Naive thymus-derived CD8-positive, alpha-beta T cell (primary cell): ENCODE measurements around the gene GTPBP8. TPM values are rescaled to one million over a fixed set of nuclear protein-coding genes. Genes with fewer than 3 reads are reported as not detected.

Experiments
- ATAC-seq, 2 donors: fragments of 150-1000 bp; cut with Tn5 transposase in 1 of 2; sonication (Bioruptor Pico), chemical (Tn5 transposase) in 1 of 2; 1 replicate in 1 of 2; 2 replicates in 1 of 2; pipeline ENCODE4 v1.10.0; 2021; ENCODE audit warnings: mild to moderate bottlenecking in 2 of 2, moderate library complexity in 2 of 2
- POLR2A ChIA-PET: fragments of 350-600 bp; sonication (Branson Sonifier 250); formaldehyde crosslinking; loops from one replicate; lab custom pipeline; 2021; ENCODE audit warnings: antibody characterized with exemption; lab: Charles Lee
- DNase-seq, 10 donors: peaks; one replicate each; pipeline versions ENCODE4 v3.0.0 to v3.0.0-alpha.2; 2020 to 2022
- H3K27ac Mint-ChIP-seq, 10 donors: one replicate each; pipeline ENCODE4 v1.8.0; 2020 to 2022; ENCODE audit warnings: mild to moderate bottlenecking in 10 of 10, mixed read lengths in 10 of 10, moderate library complexity in 4 of 10, inconsistent platforms in 1 of 10
- H3K27me3 Mint-ChIP-seq, 5 donors: one replicate each; pipeline ENCODE4 v1.8.0; 2021 to 2022; ENCODE audit warnings: mixed read lengths in 5 of 5
- H3K36me3 Mint-ChIP-seq, 3 donors: one replicate each; pipeline ENCODE4 v1.8.0; 2020 to 2022; ENCODE audit warnings: mixed read lengths in 3 of 3, mild to moderate bottlenecking in 2 of 3, inconsistent platforms in 1 of 3
- H3K4me1 Mint-ChIP-seq, 4 donors: one replicate each; pipeline ENCODE4 v1.8.0; 2021 to 2022; ENCODE audit warnings: mixed read lengths in 4 of 4
- H3K4me3 Mint-ChIP-seq, 10 donors: one replicate each; pipeline ENCODE4 v1.8.0; 2020 to 2022; ENCODE audit warnings: mild to moderate bottlenecking in 10 of 10, mixed read lengths in 10 of 10, moderate library complexity in 6 of 10, inconsistent platforms in 1 of 10
- H3K9me3 Mint-ChIP-seq, 9 donors: one replicate each; pipeline ENCODE4 v1.8.0; 2020 to 2022; ENCODE audit warnings: mixed read lengths in 9 of 9, mild to moderate bottlenecking in 3 of 9, inconsistent platforms in 1 of 9, moderate library complexity in 1 of 9
- polyA plus RNA-seq, 3 donors: library from polyadenylated mRNA; unstranded; fragments of 300-500 nt; fragmentation: Illumina TruSeq; gene quantifications; one replicate each; pipeline ENCODE4 v1.2.3, GENCODE V29; 2021
- total RNA-seq, 8 experiments: library from RNA in 2 of 8; stranded (reverse) in 2 of 8; gene quantifications; one replicate each; pipeline ENCODE4 v1.2.3 and lab custom pipeline; 2021 to 2026

The GTPBP8 gene
- total and polyA plus RNA-seq, 5 experiments from 2014 or later = 22.8 to 36.9 (median 26.4) TPM

GRCh38 chr3:112973325-112974177 lies 17.2 kb upstream of the GTPBP8 start:
- POLR2A ChIA-PET = no interaction called here
- H3K27ac Mint-ChIP-seq = peak overlapping the region; percentile 92 to 100 (median 96)
- peaks cover 42 to 94% (median 83%) of the 10 kb centered on the region in 4 donors for H3K4me1 Mint-ChIP-seq
- peak; percentile 86 for ATAC-seq
- no peaks in the 10 kb centered on the region for H3K27me3 Mint-ChIP-seq
- H3K36me3 Mint-ChIP-seq = no peaks in the 10 kb centered on the region
- peak in 4 of 10 donors; percentile 37 to 58 (median 46) for DNase-seq
- H3K4me3 Mint-ChIP-seq = peak overlapping the region; percentile 85 to 98 (median 94)
- no peaks in the 10 kb centered on the region for H3K9me3 Mint-ChIP-seq

GRCh38 chr3:112974178-112974517 lies 16.6 kb upstream of the GTPBP8 start:
- no peak for DNase-seq
- peak overlapping the region; percentile 85 to 98 (median 94) for H3K4me3 Mint-ChIP-seq
- ATAC-seq = peak; percentile 22 to 31
- H3K9me3 Mint-ChIP-seq = no peaks in the 10 kb centered on the region
- no peaks in the 10 kb centered on the region for H3K36me3 Mint-ChIP-seq
- H3K27me3 Mint-ChIP-seq = no peaks in the 10 kb centered on the region
- POLR2A ChIA-PET = no interaction called here
- peaks cover 41 to 91% (median 80%) of the 10 kb centered on the region in 4 donors for H3K4me1 Mint-ChIP-seq
- peak overlapping the region; percentile 92 to 100 (median 96) for H3K27ac Mint-ChIP-seq

DNA sequence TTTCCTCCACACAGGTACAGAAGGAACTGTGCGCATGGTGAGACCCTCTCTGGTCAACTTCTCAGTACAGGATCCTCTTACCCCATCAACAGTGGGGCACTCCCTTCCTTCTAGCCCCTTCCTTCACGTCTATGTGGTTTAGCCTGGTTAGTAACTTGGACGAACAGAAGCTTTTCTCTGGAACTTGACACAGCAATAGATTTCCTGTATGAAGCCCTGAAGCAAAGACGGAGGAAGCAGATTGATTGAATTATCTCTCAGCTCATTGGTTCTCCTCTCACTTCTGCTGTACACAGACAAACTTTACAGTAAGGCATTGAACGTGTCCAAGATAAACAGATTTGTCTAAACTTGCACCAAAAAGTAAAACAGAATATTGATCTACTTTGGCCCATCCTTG lies 15.9 kb upstream of the GTPBP8 start, which contains the start of gene CD200R1:
TSS of gene CD200R1 (minus strand) at position 210 of the 400 bp plus-strand sequence. CDS start 246 bp downstream, outside the sequence.
- POLR2A ChIA-PET = interaction anchor here (0.6 to 1.2 kb wide), 5 partner anchors 9 to 647 kb away, joined by 3 to 10 read pairs (median 4); partner anchors contain the start of gene GTPBP8
- H3K4me1 Mint-ChIP-seq = peaks cover 42 to 87% (median 77%) of the 10 kb centered on the region in 4 donors
- peak in 3 of 10 donors; percentile 36 to 40 (median 38) for DNase-seq
- no peaks in the 10 kb centered on the region for H3K9me3 Mint-ChIP-seq
- H3K27ac Mint-ChIP-seq = peak within 1 kb of the TSS; percentile 92 to 100 (median 96)
- no peaks in the 10 kb centered on the region for H3K27me3 Mint-ChIP-seq
- no peaks in the 10 kb centered on the region for H3K36me3 Mint-ChIP-seq
- ATAC-seq = peak; percentile 42 to 54
- H3K4me3 Mint-ChIP-seq = peak within 1 kb of the TSS; percentile 85 to 98 (median 94)

DNA sequence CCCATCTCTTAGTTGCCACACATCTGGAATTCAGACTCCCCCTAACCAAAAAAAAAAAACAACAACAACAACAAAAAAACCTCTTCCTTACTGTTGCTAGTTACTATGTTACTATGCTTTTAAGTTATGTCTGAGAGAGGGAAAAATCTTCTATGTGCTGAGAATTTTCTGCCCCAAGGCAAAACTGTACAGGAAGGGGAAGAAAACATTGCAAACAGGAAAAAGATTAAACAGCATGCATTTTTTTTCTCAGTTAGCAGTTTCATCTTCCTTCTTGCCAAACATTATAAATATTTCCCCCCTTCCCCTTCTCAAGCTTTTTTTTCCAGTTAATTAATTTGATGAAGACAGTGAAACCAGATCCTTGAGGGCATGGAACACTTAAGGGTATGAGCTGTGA lies 14.8 kb upstream of the GTPBP8 start:
- POLR2A ChIA-PET = interaction anchor here (1.2 to 1.3 kb wide), 3 partner anchors 10 to 14 kb away, joined by 3 to 5 read pairs (median 4); no protein-coding TSS in a partner anchor
- H3K4me3 Mint-ChIP-seq = peak overlapping the region; percentile 54 to 96 (median 86)
- H3K9me3 Mint-ChIP-seq = no peaks in the 10 kb centered on the region
- H3K36me3 Mint-ChIP-seq = no peaks in the 10 kb centered on the region
- H3K27ac Mint-ChIP-seq = peak overlapping the region; percentile 92 to 100 (median 96)
- DNase-seq (no peak), ATAC-seq (no peak)
- no peaks in the 10 kb centered on the region for H3K27me3 Mint-ChIP-seq
- peaks cover 40 to 81% (median 70%) of the 10 kb centered on the region in 4 donors for H3K4me1 Mint-ChIP-seq

- peak overlapping the region in 9 of 10 donors; percentile 20 to 96 (median 62) for H3K4me3 Mint-ChIP-seq
- ATAC-seq = no peak
- no peaks in the 10 kb centered on the region for H3K27me3 Mint-ChIP-seq
- H3K27ac Mint-ChIP-seq = peak overlapping the region; percentile 85 to 100 (median 95)
- peaks cover 34 to 72% (median 61%) of the 10 kb centered on the region in 4 donors for H3K4me1 Mint-ChIP-seq
- POLR2A ChIA-PET = interaction anchor here (1.3 kb wide), 2 partner anchors 11 to 13 kb away, joined by 4 to 5 read pairs; no protein-coding TSS in a partner anchor
- H3K36me3 Mint-ChIP-seq = no peaks in the 10 kb centered on the region
- peak in 2 of 10 donors; percentile 14 to 18 for DNase-seq
- no peaks in the 10 kb centered on the region for H3K9me3 Mint-ChIP-seq
Observed at GRCh38 chr3:112976953-112977352, 13.8 kb upstream of the GTPBP8 start.

GRCh38 chr3:112979244-112979832 lies 11.4 kb upstream of the GTPBP8 start:
- DNase-seq (peak in 4 of 10 donors; percentile 24 to 70 (median 68)), ATAC-seq (no peak)
- Mint-ChIP-seq H3K4me1 (peaks cover 29 to 67% (median 50%) of the 10 kb centered on the region in 4 donors), H3K36me3 (no peaks in the 10 kb centered on the region), H3K4me3 (no peak overlapping the region), H3K27ac (peak overlapping the region in 4 of 10 donors; percentile 1 to 83 (median 15)), H3K9me3 (no peaks in the 10 kb centered on the region), H3K27me3 (no peaks in the 10 kb centered on the region)
- POLR2A ChIA-PET = interaction anchor here (1.0 to 1.2 kb wide), 2 partner anchors 11 to 239 kb away, joined by 5 to 8 read pairs; partner anchors contain the start of gene GTPBP8

GRCh38 chr3:112980080-112980479 lies 10.7 kb upstream of the GTPBP8 start:
- Mint-ChIP-seq H3K4me3 (no peak overlapping the region), H3K27me3 (no peaks in the 10 kb centered on the region), H3K4me1 (peaks cover 25 to 67% (median 52%) of the 10 kb centered on the region in 4 donors), H3K9me3 (no peaks in the 10 kb centered on the region), H3K27ac (no peak overlapping the region), H3K36me3 (no peaks in the 10 kb centered on the region)
- POLR2A ChIA-PET = no interaction called here
- ATAC-seq = no peak
- no peak for DNase-seq

- DNase-seq (no peak), ATAC-seq (no peak)
- POLR2A ChIA-PET = no interaction called here
- Mint-ChIP-seq H3K27me3 (no peaks in the 10 kb centered on the region), H3K36me3 (no peaks in the 10 kb centered on the region), H3K4me3 (no peak overlapping the region), H3K9me3 (no peaks in the 10 kb centered on the region), H3K4me1 (peaks cover 15 to 45% (median 31%) of the 10 kb centered on the region in 4 donors), H3K27ac (peak overlapping the region in 3 of 10 donors; percentile 5 to 55 (median 42))
Observed at GRCh38 chr3:112982710-112983109, 8.1 kb upstream of the GTPBP8 start.

GRCh38 chr3:112984485-112984884 lies 6.3 kb upstream of the GTPBP8 start:
- DNase-seq (peak in 1 of 10 donors; percentile 15), ATAC-seq (peak in 1 of 2 donors; percentile 53)
- Mint-ChIP-seq H3K27ac (peak overlapping the region in 4 of 10 donors; percentile 2 to 79 (median 31)), H3K9me3 (no peaks in the 10 kb centered on the region), H3K27me3 (no peaks in the 10 kb centered on the region), H3K4me3 (no peak overlapping the region), H3K36me3 (no peaks in the 10 kb centered on the region), H3K4me1 (peaks cover 5 to 32% (median 17%) of the 10 kb centered on the region in 4 donors)
- POLR2A ChIA-PET = no interaction called here

GRCh38 chr3:112987710-112988334 lies 3.0 kb upstream of the GTPBP8 start:
- H3K36me3 Mint-ChIP-seq = no peaks in the 10 kb centered on the region

GRCh38 chr3:112995800-112996199 lies 5.0 kb downstream of the GTPBP8 start:
- Mint-ChIP-seq H3K36me3 (peaks cover 0 to 68% (median 14%) of the 10 kb centered on the region in 3 donors), H3K27ac (peak overlapping the region in 4 of 10 donors; percentile 17 to 95 (median 54)), H3K4me1 (peaks cover 13 to 58% (median 52%) of the 10 kb centered on the region in 4 donors), H3K27me3 (no peaks in the 10 kb centered on the region), H3K9me3 (no peaks in the 10 kb centered on the region), H3K4me3 (no peak overlapping the region)
- POLR2A ChIA-PET = no interaction called here
- no peak for ATAC-seq
- no peak for DNase-seq

More at GRCh38 chr3:112987710-112988334, 3.0 kb upstream of the GTPBP8 start:
- POLR2A ChIA-PET = interaction anchor here (1.3 to 1.5 kb wide), 3 partner anchors 12 to 19 kb away, joined by 3 to 5 read pairs (median 4); partner anchors contain the start of gene CD200R1
- Mint-ChIP-seq H3K27me3 (no peaks in the 10 kb centered on the region), H3K9me3 (no peaks in the 10 kb centered on the region), H3K4me3 (peak overlapping the region in 1 of 10 donors; percentile 11), H3K27ac (peak overlapping the region in 4 of 10 donors; percentile 46 to 66 (median 63)), H3K4me1 (peaks cover 15 to 51% (median 40%) of the 10 kb centered on the region in 4 donors)
- ATAC-seq = no peak
- DNase-seq = no peak

DNA sequence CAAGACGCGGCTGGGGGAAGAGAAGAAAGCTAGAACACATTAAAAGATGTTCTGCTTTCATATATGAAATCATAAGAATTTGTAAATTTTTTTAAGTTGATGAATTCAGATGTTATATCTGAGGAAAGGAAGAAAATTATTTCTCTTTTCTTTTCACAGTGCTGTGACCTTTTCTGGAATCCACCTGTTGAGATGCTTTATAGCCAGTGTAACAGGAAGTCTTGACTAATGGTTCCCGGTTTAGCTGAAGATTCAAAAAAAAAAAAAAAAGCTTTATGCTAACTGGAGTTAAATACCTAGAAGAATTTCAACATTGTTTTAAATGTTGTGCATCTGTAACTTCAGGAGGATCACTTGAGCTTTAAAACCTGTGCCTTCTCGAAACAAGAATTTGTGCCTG lies 9.9 kb downstream of the GTPBP8 start:
- Mint-ChIP-seq H3K27me3 (no peaks in the 10 kb centered on the region), H3K4me3 (peak overlapping the region in 1 of 10 donors; percentile 55), H3K9me3 (no peaks in the 10 kb centered on the region), H3K36me3 (peaks cover 0 to 85% (median 18%) of the 10 kb centered on the region in 3 donors), H3K27ac (peak overlapping the region; percentile 37 to 94 (median 74)), H3K4me1 (peaks cover 18 to 57% (median 50%) of the 10 kb centered on the region in 4 donors)
- ATAC-seq = peak in 1 of 2 donors; percentile 11
- no peak for DNase-seq
- POLR2A ChIA-PET = no interaction called here
